Fibroblast of lung (primary cell): ENCODE results near the gene SPATS1.

ENCODE experiments used
- CTCF ChIP-seq, 2 donors: IDR thresholded peaks in 1 of 2; conservative IDR thresholded peaks in 1 of 2; 1 replicate in 1 of 2; 2 replicates in 1 of 2; pipeline ENCODE4 v1.5.1; 2011 to 2012; ENCODE audit warnings: low read length in 2 of 2, control low read depth in 1 of 2, inconsistent platforms in 1 of 2, low read depth in 1 of 2, mild to moderate bottlenecking in 1 of 2
- EZH2 ChIP-seq: IDR thresholded peaks from 2 replicates; pipeline ENCODE4 v1.5.1; 2012; ENCODE audit warnings: low read length, control low read depth, mild to moderate bottlenecking; ENCODE audit errors: missing control alignments

DNA sequence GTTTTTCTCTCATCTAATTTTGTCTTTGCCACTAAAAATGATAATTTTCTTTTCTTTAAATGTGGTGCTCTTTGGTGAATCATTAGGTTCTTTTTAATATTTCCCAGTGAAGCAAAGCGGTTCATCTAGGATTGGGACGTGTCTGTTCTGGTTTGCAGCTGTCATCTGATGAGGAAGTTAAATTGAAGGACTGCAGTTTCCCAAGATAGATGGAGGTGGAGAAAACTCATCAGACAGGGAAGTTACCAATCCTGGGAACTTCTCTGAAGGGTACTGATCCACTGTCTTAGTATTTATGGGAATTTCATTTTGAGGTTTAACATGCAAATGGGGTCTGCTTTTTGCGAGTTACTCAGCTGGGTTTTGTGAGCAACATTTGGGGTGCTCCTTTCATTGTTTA is 26.9 kb upstream of the SPATS1 start:
- no peak for TF ChIP-seq CTCF (conservative IDR thresholded peaks at IDR 0.05 in 1 of 2, IDR thresholded peaks at IDR 0.05 in 1 of 2; ENCODE audit: low read depth in 1 of 2, low read length in 2 of 2)
- TF ChIP-seq EZH2 = no peak
